PC-9 (cell line): ENCODE measurements around the gene TMUB2. TPM values are rescaled to one million over a fixed set of nuclear protein-coding genes. Genes with fewer than 3 reads are reported as not detected.

ENCODE experiments used
- BruUV-seq: library from RNA; stranded (reverse); fragments of 400-500 nt; replicated peaks from 2 replicates; lab custom pipeline; 2021; lab: Mats Ljungman, UMichigan
- CTCF ChIA-PET: fragments of 300-600 bp; sonication (Branson Sonifier 250); formaldehyde crosslinking; loops from one replicate; lab custom pipeline; 2022; ENCODE audit warnings: antibody characterized with exemption; lab: Charles Lee
- POLR2A ChIA-PET: fragments of 300-600 bp; sonication (Branson Sonifier 250); formaldehyde crosslinking; loops from one replicate; lab custom pipeline; 2022; ENCODE audit warnings: antibody characterized with exemption; ENCODE audit not compliant: unreplicated experiment; lab: Charles Lee
- DNase-seq, 2 experiments: peaks; one replicate each; pipeline versions ENCODE4 v3.0.0 to v3.0.0-alpha.2; 2015 to 2022; ENCODE audit warnings: mixed read lengths in 1 of 2
- H2AFZ ChIP-seq: fragments of 200-600 bp; sonication (generic); 2 replicates; pipeline ENCODE4 v1.8.1; 2017; ENCODE audit warnings: antibody characterized with exemption
- H3F3A ChIP-seq: fragments of 200-600 bp; sonication (generic); 2 replicates; pipeline ENCODE4 v1.8.1; 2017; ENCODE audit warnings: antibody characterized with exemption, mild to moderate bottlenecking, low read depth; ENCODE audit not compliant: insufficient read depth
- H3K27ac ChIP-seq: fragments of 200-600 bp; sonication (generic); 2 replicates; pipeline ENCODE4 v1.6.1; 2016; ENCODE audit warnings: mixed run types
- H3K27me3 ChIP-seq: fragments of 200-600 bp; sonication (generic); 2 replicates; pipeline ENCODE4 v1.6.1; 2016; ENCODE audit warnings: low read depth, mixed run types; ENCODE audit not compliant: insufficient read depth
- H3K36me3 ChIP-seq: fragments of 200-600 bp; sonication (generic); 2 replicates; pipeline ENCODE4 v1.6.1; 2016; ENCODE audit warnings: low read depth, mixed run types
- H3K4me1 ChIP-seq: fragments of 200-600 bp; sonication (generic); replicated peaks from 2 replicates; pipeline ENCODE4 v1.6.1; 2016; ENCODE audit warnings: mixed run types; ENCODE audit not compliant: insufficient read depth
- H3K4me2 ChIP-seq: fragments of 200-600 bp; sonication (generic); 2 replicates; pipeline ENCODE4 v1.6.1; 2017; ENCODE audit warnings: mixed run types
- H3K4me3 ChIP-seq: fragments of 200-600 bp; sonication (generic); 2 replicates; pipeline ENCODE4 v1.6.1; 2016; ENCODE audit warnings: mixed run types
- H3K79me2 ChIP-seq: fragments of 200-600 bp; sonication (generic); 2 replicates; pipeline ENCODE4 v1.6.1; 2017; ENCODE audit warnings: low read depth, mixed run types
- H3K9me2 ChIP-seq: fragments of 200-600 bp; sonication (generic); 2 replicates; pipeline ENCODE4 v1.8.1; 2017; ENCODE audit warnings: mild to moderate bottlenecking; ENCODE audit not compliant: insufficient read depth
- H3K9me3 ChIP-seq: fragments of 200-600 bp; sonication (generic); 2 replicates; pipeline ENCODE4 v1.8.1; 2016; ENCODE audit warnings: low read depth; ENCODE audit not compliant: insufficient read depth
- H4K20me1 ChIP-seq: fragments of 200-600 bp; sonication (generic); 2 replicates; pipeline ENCODE4 v1.8.1; 2017; ENCODE audit not compliant: insufficient read depth
- EZH2 ChIP-seq: fragments of 200-600 bp; sonication (generic); IDR thresholded peaks from 2 replicates; pipeline ENCODE4 v1.8.0; 2017; ENCODE audit warnings: antibody characterized with exemption, low read depth
- intact Hi-C: fragments of 100-400 bp; cut with micrococcal nuclease; formaldehyde crosslinking; loops from one replicate; pipeline ENCODE4 v1.10.0; 2022; ENCODE audit not compliant: unreplicated experiment
- total RNA-seq: library from RNA; stranded (reverse); gene quantifications from 2 replicates; pipeline ENCODE4 v1.2.3, GENCODE V29; 2021
- TF ChIP-seq, protein P1 (sequence below): fragments of 200-600 bp; sonication (generic); conservative IDR thresholded peaks from 2 replicates; pipeline ENCODE4 v1.6.1; 2017; ENCODE audit warnings: mixed run types, antibody characterized with exemption, mild to moderate bottlenecking, moderate library complexity

The TMUB2 gene
- total RNA-seq, 1 experiment from 2014 or later, result 45.5 TPM

DNA sequence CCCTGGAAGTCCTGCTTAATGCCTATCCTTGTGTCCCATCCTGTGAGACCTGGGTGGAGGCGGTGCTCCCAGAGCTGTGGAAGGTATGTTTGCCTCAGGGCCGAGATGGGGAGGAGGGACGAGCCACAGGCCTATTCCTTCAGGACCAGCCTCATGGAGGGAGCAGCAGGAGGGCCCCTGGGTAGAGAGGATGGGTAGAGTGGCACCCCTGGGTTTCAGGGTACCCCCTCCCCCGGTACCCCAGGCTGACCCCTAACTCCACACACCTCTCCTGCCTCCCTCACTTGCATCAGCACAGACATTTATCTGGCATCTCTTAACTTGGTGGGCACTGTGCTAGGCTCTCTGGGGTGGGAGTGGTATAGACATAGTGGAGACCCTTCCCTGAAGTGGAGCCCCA is 9.1 kb upstream of the TMUB2 start:
- BruUV-seq, result no TSS peak
- Histone ChIP-seq H3K9me2 (no peaks in the 10 kb centered on the region), H3K4me1 (no peaks in the 10 kb centered on the region), H2AFZ (no peak overlapping the region), H4K20me1 (no peaks in the 10 kb centered on the region), H3K79me2 (no peaks in the 10 kb centered on the region), H3F3A (peaks cover 20% of the 10 kb centered on the region; the same call in 1 of the 2 replicates), H3K27me3 (no peaks in the 10 kb centered on the region), H3K36me3 (0 out of 2 replicates have a peak, but pooled peaks cover 4% of the 10 kb centered on the region), H3K27ac (no peak overlapping the region), H3K4me2 (no peak overlapping the region), H3K9me3 (no peaks in the 10 kb centered on the region), H3K4me3 (no peak overlapping the region)
- no peak for DNase-seq
- intact Hi-C loops, result no loop called here
- CTCF ChIA-PET, result no interaction called here
- POLR2A ChIA-PET, result no interaction called here
- TF ChIP-seq, protein P1, sequence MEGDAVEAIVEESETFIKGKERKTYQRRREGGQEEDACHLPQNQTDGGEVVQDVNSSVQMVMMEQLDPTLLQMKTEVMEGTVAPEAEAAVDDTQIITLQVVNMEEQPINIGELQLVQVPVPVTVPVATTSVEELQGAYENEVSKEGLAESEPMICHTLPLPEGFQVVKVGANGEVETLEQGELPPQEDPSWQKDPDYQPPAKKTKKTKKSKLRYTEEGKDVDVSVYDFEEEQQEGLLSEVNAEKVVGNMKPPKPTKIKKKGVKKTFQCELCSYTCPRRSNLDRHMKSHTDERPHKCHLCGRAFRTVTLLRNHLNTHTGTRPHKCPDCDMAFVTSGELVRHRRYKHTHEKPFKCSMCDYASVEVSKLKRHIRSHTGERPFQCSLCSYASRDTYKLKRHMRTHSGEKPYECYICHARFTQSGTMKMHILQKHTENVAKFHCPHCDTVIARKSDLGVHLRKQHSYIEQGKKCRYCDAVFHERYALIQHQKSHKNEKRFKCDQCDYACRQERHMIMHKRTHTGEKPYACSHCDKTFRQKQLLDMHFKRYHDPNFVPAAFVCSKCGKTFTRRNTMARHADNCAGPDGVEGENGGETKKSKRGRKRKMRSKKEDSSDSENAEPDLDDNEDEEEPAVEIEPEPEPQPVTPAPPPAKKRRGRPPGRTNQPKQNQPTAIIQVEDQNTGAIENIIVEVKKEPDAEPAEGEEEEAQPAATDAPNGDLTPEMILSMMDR, result no peak
- no peak for TF ChIP-seq EZH2

DNA sequence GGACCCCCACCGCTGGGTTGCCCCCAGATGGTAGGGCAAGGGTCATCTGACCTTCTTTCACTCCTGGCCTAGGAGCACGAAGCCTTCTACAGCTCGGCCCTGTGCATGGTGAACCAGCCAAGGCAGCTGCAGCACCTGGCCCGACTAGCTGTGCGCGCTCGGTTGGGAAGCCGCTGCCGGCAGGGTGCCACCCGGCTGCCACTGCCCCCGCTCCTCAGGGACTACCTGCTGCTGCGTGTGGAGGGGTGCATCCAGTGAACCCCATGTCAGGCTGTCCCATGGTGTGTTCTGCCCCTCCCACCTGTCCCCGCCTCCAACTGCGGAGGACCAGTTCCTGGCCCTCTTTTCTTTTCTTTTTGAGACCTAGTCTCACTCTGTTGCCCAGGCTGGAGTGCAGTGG is 8.6 kb upstream of the TMUB2 start:
- H3K36me3 ChIP-seq, result 0 out of 2 replicates have a peak, but pooled peaks cover 4% of the 10 kb centered on the region

DNA sequence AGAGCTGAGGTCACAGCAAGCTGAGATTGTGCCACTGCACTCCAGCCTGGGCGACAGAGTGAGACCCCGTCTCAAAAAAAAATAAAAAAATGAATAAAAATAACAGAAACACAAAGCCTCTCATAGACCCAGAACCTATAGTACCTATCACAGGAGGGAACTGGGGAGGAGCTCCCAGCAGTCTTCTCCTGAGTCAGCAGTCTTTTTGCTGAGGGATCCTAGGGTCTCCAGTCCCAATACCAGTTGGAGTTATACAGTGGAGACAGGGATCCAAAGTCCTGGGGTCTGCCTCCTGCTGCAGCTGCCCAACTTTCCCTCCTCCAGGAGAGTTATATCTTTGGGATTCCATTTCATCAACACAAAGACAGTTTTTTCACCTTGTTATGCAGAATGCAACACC is 3.7 kb upstream of the TMUB2 start:
- no peak for DNase-seq
- no TSS peak for BruUV-seq
- intact Hi-C loops, result no loop called here
- TF ChIP-seq, protein P1, result no peak
- TF ChIP-seq EZH2, result no peak
- H4K20me1 ChIP-seq, result no peaks in the 10 kb centered on the region; the same call in 1 of the 2 replicates
- peaks cover 40% of the 10 kb centered on the region for H3K79me2 ChIP-seq
- H2AFZ ChIP-seq, result no peak overlapping the region
- H3K9me2 ChIP-seq, result no peaks in the 10 kb centered on the region
- ChIA-PET CTCF (no interaction called here), POLR2A (interaction anchor here (0.7 kb wide), 1 partner anchor 10 kb away, joined by 10 read pairs; no protein-coding TSS in a partner anchor)
- H3K36me3 ChIP-seq, result 0 out of 2 replicates have a peak, but pooled peaks cover 4% of the 10 kb centered on the region
- no peaks in the 10 kb centered on the region for H3K9me3 ChIP-seq
- peaks cover 14% of the 10 kb centered on the region; the same call in 1 of the 2 replicates for H3K4me1 ChIP-seq
- H3K27ac ChIP-seq, result no peak overlapping the region
- H3F3A ChIP-seq, result peaks cover 28% of the 10 kb centered on the region; the same call in 1 of the 2 replicates
- no peaks in the 10 kb centered on the region for H3K27me3 ChIP-seq
- H3K4me3 ChIP-seq, result no peak overlapping the region
- no peak overlapping the region for H3K4me2 ChIP-seq

More for the DNA sequence above, 8.6 kb upstream of the TMUB2 start:
- H3K4me2 ChIP-seq, result no peak overlapping the region
- H3K4me1 ChIP-seq, result no peaks in the 10 kb centered on the region
- DNase-seq, result no peak
- H3F3A ChIP-seq, result peaks cover 20% of the 10 kb centered on the region; the same call in 1 of the 2 replicates
- TF ChIP-seq EZH2, result no peak
- TF ChIP-seq, protein P1, result no peak
- H3K79me2 ChIP-seq, result peaks cover 2% of the 10 kb centered on the region
- no TSS peak for BruUV-seq
- H2AFZ ChIP-seq, result no peak overlapping the region
- no peak overlapping the region for H3K27ac ChIP-seq
- H3K27me3 ChIP-seq, result no peaks in the 10 kb centered on the region
- ChIA-PET CTCF (no interaction called here), POLR2A (no interaction called here)
- H3K9me3 ChIP-seq, result no peaks in the 10 kb centered on the region
- intact Hi-C loops, result no loop called here
- no peaks in the 10 kb centered on the region for H4K20me1 ChIP-seq
- no peak overlapping the region for H3K4me3 ChIP-seq
- no peaks in the 10 kb centered on the region for H3K9me2 ChIP-seq
